GM19452 (cell line): ENCODE results near the gene MRGPRE.

Source experiments
- ATAC-seq: cut with Tn5 transposase; IDR thresholded peaks from one replicate; pipeline ENCODE4 v1.9.1; 2021; ENCODE audit not compliant: unreplicated experiment

MRGPRE gene

GRCh38 chr11:3182462-3182852 lies 49.8 kb downstream of the MRGPRE start:
- no peak for ATAC-seq

GRCh38 chr11:3181725-3182461 lies 50.3 kb downstream of the MRGPRE start:
- ATAC-seq, result no peak

- no peak for ATAC-seq
Observed at GRCh38 chr11:3180869-3181268, 51.3 kb downstream of the MRGPRE start.

DNA sequence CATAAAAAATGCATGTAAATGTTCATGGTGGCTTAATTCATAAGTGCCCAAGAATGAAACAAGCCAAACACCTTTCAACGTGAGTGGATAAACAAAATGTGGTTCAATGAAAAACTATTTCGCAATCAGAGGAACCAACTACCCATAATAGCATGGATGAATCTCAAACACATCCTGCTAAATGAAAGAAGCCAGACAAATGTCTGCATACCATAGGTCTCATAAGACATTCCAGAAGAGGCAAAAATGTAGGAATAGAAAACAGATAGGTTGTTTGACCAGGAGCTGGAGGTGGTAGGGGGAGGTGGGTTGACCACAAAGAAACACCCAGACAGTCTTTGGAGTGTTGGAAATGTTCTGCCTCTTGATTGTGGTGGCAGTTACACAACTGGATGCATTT lies 53.9 kb downstream of the MRGPRE start:
- ATAC-seq, result no peak

- ATAC-seq, result no peak
Observed at GRCh38 chr11:3177931-3178330, 54.3 kb downstream of the MRGPRE start.
